IPS DF 4.7 (cell line): ENCODE data around the gene ALDH3A1.

ENCODE experiments used
- DNase-seq: peaks from one replicate; pipeline ENCODE4 v3.0.0-alpha.2; 2013; ENCODE audit warnings: low spot score; ENCODE audit errors: extremely low read depth

Gene ALDH3A1

GRCh38 chr17:19703828-19704613 is 44.1 kb downstream of the ALDH3A1 start:
- DNase-seq = no peak

- DNase-seq = no peak
Measured at GRCh38 chr17:19703106-19703827, 44.8 kb downstream of the ALDH3A1 start.

GRCh38 chr17:19702217-19702641 is 45.9 kb downstream of the ALDH3A1 start:
- DNase-seq = no peak
